H1 (cell line): ENCODE results near the gene MAN1C1. TPM values are rescaled to one million over a fixed set of nuclear protein-coding genes. Genes with fewer than 3 reads are reported as not detected.
A peak's percentile ranks its signal among the peaks of the same experiment; 100 is the strongest.

Experiments used
- CTCF ChIA-PET: fragments of 300-600 bp; sonication (Branson Sonifier 250); formaldehyde crosslinking; loops from one replicate; lab custom pipeline; 2021; ENCODE audit not compliant: partially characterized antibody; lab: Charles Lee
- POLR2A ChIA-PET: fragments of 300-600 bp; sonication (Branson Sonifier 250); formaldehyde crosslinking; loops from one replicate; lab custom pipeline; 2021; ENCODE audit warnings: inconsistent platforms; ENCODE audit not compliant: partially characterized antibody; lab: Charles Lee
- DNase-seq, 2 experiments: peaks; one replicate each; pipeline versions ENCODE4 v3.0.0 to v3.0.0-alpha.2; 2010 to 2022; ENCODE audit warnings: low spot score in 2 of 2, low read depth in 1 of 2, mixed read lengths in 1 of 2
- FAIRE-seq: peaks from 2 replicates; lab custom pipeline; 2011; peaks lifted over from hg19 to GRCh38; lab: Jason Lieb, UNC
- H2AFZ ChIP-seq: 2 replicates; pipeline ENCODE4 v1.8.1; 2012; ENCODE audit warnings: low read length, inconsistent platforms
- H2AK5ac ChIP-seq: 2 replicates; pipeline ENCODE4 v1.6.1; 2013; ENCODE audit warnings: low read depth, low read length
- H2BK120ac ChIP-seq: replicated peaks from 2 replicates; pipeline ENCODE3; 2013; ENCODE audit warnings: low read depth, low read length, inconsistent platforms
- H2BK12ac ChIP-seq: 2 replicates; pipeline ENCODE4 v1.6.1; 2013; ENCODE audit warnings: low read depth, low read length
- H2BK15ac ChIP-seq: 2 replicates; pipeline ENCODE4 v1.6.1; 2013; ENCODE audit warnings: low read length
- H2BK20ac ChIP-seq: 2 replicates; pipeline ENCODE4 v1.6.1; 2013; ENCODE audit warnings: low read length
- H2BK5ac ChIP-seq: 2 replicates; pipeline ENCODE4 v1.6.1; 2013; ENCODE audit warnings: low read depth, low read length
- H3K14ac ChIP-seq: 2 replicates; pipeline ENCODE4 v1.6.1; 2013; ENCODE audit warnings: inconsistent platforms; ENCODE audit not compliant: insufficient read length
- H3K18ac ChIP-seq: 2 replicates; pipeline ENCODE4 v1.6.1; 2013; ENCODE audit warnings: low read length; ENCODE audit errors: extremely low read depth
- H3K23ac ChIP-seq: 2 replicates; pipeline ENCODE4 v1.6.1; 2013; ENCODE audit warnings: inconsistent platforms; ENCODE audit not compliant: insufficient read length
- H3K23me2 ChIP-seq: 2 replicates; pipeline ENCODE4 v1.6.1; 2013; ENCODE audit warnings: low read depth, low read length
- H3K27ac ChIP-seq: 2 replicates; pipeline ENCODE4 v1.6.1; 2011; ENCODE audit warnings: low read depth, low read length, inconsistent platforms
- H3K27me3 ChIP-seq, 4 experiments: replicated peaks in 1 of 4; 1 replicate in 1 of 4; 2 replicates in 3 of 4; pipeline versions ENCODE4 v1.6.1 to v1.8.1; 2011 to 2013; ENCODE audit warnings: low read length in 3 of 4, mild to moderate bottlenecking in 3 of 4, inconsistent platforms in 2 of 4, mixed read lengths in 2 of 4, moderate library complexity in 1 of 4; ENCODE audit not compliant: control insufficient read depth in 3 of 4, insufficient read depth in 3 of 4; ENCODE audit errors: extremely low read depth in 1 of 4
- H3K36me3 ChIP-seq, 4 experiments: 2 replicates each; pipeline versions ENCODE4 v1.6.1 to v1.8.1; 2011 to 2013; ENCODE audit warnings: mild to moderate bottlenecking in 4 of 4, low read length in 3 of 4, moderate library complexity in 2 of 4, control low read depth in 1 of 4, inconsistent platforms in 1 of 4; ENCODE audit not compliant: insufficient read depth in 4 of 4, control insufficient read depth in 2 of 4
- H3K4ac ChIP-seq: replicated peaks from 2 replicates; pipeline ENCODE3; 2013; ENCODE audit warnings: low read length, low read depth, mixed read lengths, inconsistent platforms; ENCODE audit not compliant: insufficient read length
- H3K4me1 ChIP-seq, 4 experiments: replicated peaks in 1 of 4; 1 replicate in 1 of 4; 2 replicates in 3 of 4; pipeline versions ENCODE4 v1.6.1 to v1.8.1; 2011 to 2013; ENCODE audit warnings: low read length in 3 of 4, inconsistent platforms in 2 of 4, mixed read lengths in 1 of 4; ENCODE audit not compliant: insufficient read depth in 4 of 4, control insufficient read depth in 3 of 4
- H3K4me2 ChIP-seq, 2 experiments: 2 replicates each; pipeline versions ENCODE4 v1.6.1 to v1.8.1; 2011 to 2013; ENCODE audit warnings: low read depth in 2 of 2, low read length in 2 of 2, control low read depth in 1 of 2, inconsistent platforms in 1 of 2, mild to moderate bottlenecking in 1 of 2; ENCODE audit not compliant: insufficient read depth in 1 of 2
- H3K4me3 ChIP-seq, 4 experiments: fragments of 200-600, 300-600 bp in 1 of 4; sonication (generic), shearing (Covaris generic), sonication (Bioruptor Twin) in 1 of 4; 2 replicates each; pipeline versions ENCODE4 v1.5.1 to v1.8.1; 2011 to 2016; ENCODE audit warnings: low read length in 4 of 4, low read depth in 3 of 4, control low read depth in 2 of 4, inconsistent platforms in 2 of 4, mild to moderate bottlenecking in 2 of 4, mixed read lengths in 1 of 4, moderate library complexity in 1 of 4; ENCODE audit not compliant: insufficient read depth in 2 of 4; ENCODE audit errors: extremely low read depth in 1 of 4
- H3K56ac ChIP-seq: replicated peaks from 2 replicates; pipeline ENCODE3; 2013; ENCODE audit warnings: low read depth, mild to moderate bottlenecking, mixed read lengths, low read length, inconsistent platforms; ENCODE audit not compliant: insufficient read length
- H3K79me1 ChIP-seq: 2 replicates; pipeline ENCODE4 v1.6.1; 2013; ENCODE audit warnings: low read depth, low read length, control low read depth
- H3K79me2 ChIP-seq, 2 experiments: 2 replicates each; pipeline versions ENCODE4 v1.6.1 to v1.8.1; 2012 to 2013; ENCODE audit warnings: low read length in 2 of 2, mild to moderate bottlenecking in 2 of 2, inconsistent platforms in 1 of 2; ENCODE audit not compliant: insufficient read depth in 2 of 2, control insufficient read depth in 1 of 2
- H3K9ac ChIP-seq, 4 experiments: replicated peaks in 1 of 4; 1 replicate in 1 of 4; 2 replicates in 3 of 4; pipeline versions ENCODE4 v1.6.1 to v1.8.1; 2011 to 2013; ENCODE audit warnings: low read depth in 3 of 4, low read length in 3 of 4, control low read depth in 2 of 4, mild to moderate bottlenecking in 2 of 4, moderate library complexity in 2 of 4, inconsistent platforms in 1 of 4; ENCODE audit errors: extremely low read depth in 1 of 4
- H3K9me3 ChIP-seq, 2 experiments: 2 replicates each; pipeline versions ENCODE4 v1.6.1 to v1.8.1; 2012 to 2013; ENCODE audit warnings: mild to moderate bottlenecking in 2 of 2, moderate library complexity in 2 of 2, control low read depth in 1 of 2, inconsistent platforms in 1 of 2, low read depth in 1 of 2, low read length in 1 of 2, mixed read lengths in 1 of 2; ENCODE audit not compliant: insufficient read depth in 2 of 2
- H4K20me1 ChIP-seq, 2 experiments: replicated peaks in 1 of 2; 2 replicates each; pipeline versions ENCODE3 to v1.8.1; 2011 to 2013; ENCODE audit warnings: inconsistent platforms in 2 of 2, low read length in 2 of 2, mild to moderate bottlenecking in 1 of 2; ENCODE audit not compliant: insufficient read depth in 2 of 2, control insufficient read depth in 1 of 2
- H4K5ac ChIP-seq: 2 replicates; pipeline ENCODE4 v1.6.1; 2013; ENCODE audit warnings: low read length, low read depth, mixed read lengths, inconsistent platforms; ENCODE audit not compliant: insufficient read length
- H4K8ac ChIP-seq: 2 replicates; pipeline ENCODE4 v1.8.0; 2013; ENCODE audit warnings: mild to moderate bottlenecking, moderate library complexity, low read length, inconsistent platforms; ENCODE audit not compliant: insufficient read depth; ENCODE audit errors: extremely low read depth
- H4K91ac ChIP-seq: replicated peaks from 2 replicates; pipeline ENCODE3; 2013; ENCODE audit warnings: low read length, mixed read lengths, inconsistent platforms; ENCODE audit not compliant: insufficient read length
- BCL11A ChIP-seq, 2 experiments: IDR thresholded peaks; one replicate each; pipeline ENCODE4 v1.6.1; 2011; ENCODE audit warnings: low read depth in 2 of 2, low read length in 2 of 2, mild to moderate bottlenecking in 2 of 2
- HDAC2 ChIP-seq, 2 experiments: fragments of 300-600 bp in 1 of 2; sonication (generic) in 1 of 2; IDR thresholded peaks; 2 replicates each; pipeline ENCODE4 v1.6.1; 2011 to 2012; ENCODE audit warnings: low read depth in 2 of 2, low read length in 2 of 2, mild to moderate bottlenecking in 2 of 2, moderate library complexity in 2 of 2, borderline replicate concordance in 1 of 2, inconsistent platforms in 1 of 2
- JUND ChIP-seq: IDR thresholded peaks from 2 replicates; pipeline ENCODE4 v1.6.1; 2011; ENCODE audit warnings: mild to moderate bottlenecking, improper control_type of control experiment, low read length
- MAFK ChIP-seq: IDR thresholded peaks from 2 replicates; pipeline ENCODE4 v1.6.1; 2012; ENCODE audit warnings: low read depth, mild to moderate bottlenecking, improper control_type of control experiment, low read length
- PHF8 ChIP-seq: fragments of 200-600 bp; sonication (generic); conservative IDR thresholded peaks from 2 replicates; pipeline ENCODE4 v1.7.1; 2012; ENCODE audit warnings: low read depth, mild to moderate bottlenecking, inconsistent platforms, low read length, moderate library complexity
- POLR2AphosphoS5 ChIP-seq: IDR thresholded peaks from 2 replicates; pipeline ENCODE4 v1.6.1; 2011; ENCODE audit warnings: low read depth, low read length
- RAD21 ChIP-seq, 2 experiments: IDR thresholded peaks in 1 of 2; conservative IDR thresholded peaks in 1 of 2; 2 replicates each; pipeline ENCODE4 v1.6.1; 2011; ENCODE audit warnings: low read depth in 2 of 2, low read length in 2 of 2, improper control_type of control experiment in 1 of 2, inconsistent platforms in 1 of 2, mild to moderate bottlenecking in 1 of 2, moderate library complexity in 1 of 2
- RFX5 ChIP-seq: IDR thresholded peaks from 2 replicates; pipeline ENCODE4 v1.6.1; 2011; ENCODE audit warnings: low read depth, low read length, improper control_type of control experiment, borderline replicate concordance
- SAP30 ChIP-seq: fragments of 300-600 bp; sonication (generic); IDR thresholded peaks from 2 replicates; pipeline ENCODE4 v1.7.1; 2012; ENCODE audit warnings: low read length, moderate library complexity, mild to moderate bottlenecking, inconsistent platforms; ENCODE audit not compliant: insufficient read depth, insufficient replicate concordance
- SP1 ChIP-seq: IDR thresholded peaks from 2 replicates; pipeline ENCODE4 v1.6.1; 2011; ENCODE audit warnings: low read depth, low read length
- SRF ChIP-seq: IDR thresholded peaks from 2 replicates; pipeline ENCODE4 v1.6.1; 2011; ENCODE audit warnings: mild to moderate bottlenecking, low read depth, low read length, moderate library complexity
- TAF1 ChIP-seq: IDR thresholded peaks from 2 replicates; pipeline ENCODE4 v1.6.1; 2011; ENCODE audit warnings: mild to moderate bottlenecking, low read depth, low read length
- WGBS, 2 experiments: shearing (Covaris generic) in 1 of 2; methylation state at CpG; one replicate each; pipeline versions ENCODE4 v1.1.6 to v1.1.7; 2013 to 2015; ENCODE audit warnings: low lambda C conversion rate in 2 of 2, mixed read lengths in 2 of 2, inconsistent platforms in 1 of 2, low coverage in 1 of 2, missing lambda C conversion rate in 1 of 2; ENCODE audit not compliant: insufficient replicate concordance in 2 of 2, insufficient coverage in 1 of 2, insufficient read length in 1 of 2; ENCODE audit errors: extremely low coverage in 1 of 2, missing lambda C conversion rate in 1 of 2; 5-methylcytosine and 5-hydroxymethylcytosine counted together
- polyA plus RNA-seq, 7 experiments: library from polyadenylated mRNA; depleted of rRNA in 3 of 7; stranded (reverse) in 5 of 7; unstranded in 2 of 7; fragments of >200 nt in 5 of 7; fragments of 200-250 nt in 2 of 7; gene quantifications; 1 replicate in 5 of 7; 2 replicates in 1 of 7; 4 replicates in 1 of 7; pipeline versions ENCODE4 v1.2.1 to v1.2.3, GENCODE V29; 2011 to 2013; ENCODE audit warnings: missing spikeins in 2 of 7, mixed read lengths in 2 of 7
- total RNA-seq: library from RNA; stranded (reverse); fragmentation: NEBNext Ultra II Directional; extraction: Animal tissue kit (Norgen Biotek cat#: 25700); gene quantifications from 2 replicates; pipeline ENCODE4 v1.2.1, GENCODE V29; 2021
- TF ChIP-seq, protein P1 (sequence below): IDR thresholded peaks from 2 replicates; pipeline ENCODE4 v1.6.1; 2012; ENCODE audit warnings: inconsistent platforms

The MAN1C1 gene
- total and polyA plus RNA-seq, 2 of the 8 experiments (the other 6 are each of a cell fraction or from before 2014, with no cell fraction given): 7.8 to 15.2 TPM

DNA sequence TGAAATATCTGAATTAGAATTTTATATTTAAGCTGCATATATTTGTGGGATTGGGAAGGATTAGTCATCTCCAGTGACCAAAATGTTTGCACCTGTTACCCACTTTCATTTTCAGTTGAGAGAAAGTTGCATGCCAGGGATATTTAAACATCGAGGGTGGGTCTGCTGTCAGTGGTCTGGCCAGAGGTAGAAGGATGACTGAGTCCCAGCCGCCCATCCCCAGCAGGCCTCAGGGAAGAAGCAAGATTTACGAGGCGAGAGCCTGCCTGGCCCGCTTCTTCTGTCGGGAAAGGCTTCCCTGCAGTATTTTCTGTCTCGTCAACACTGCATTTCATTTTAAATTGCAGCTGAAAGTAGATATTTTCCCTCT is 1.4 kb upstream of the MAN1C1 start:
- CTCF ChIA-PET: interaction anchor here (1.1 to 2.1 kb wide), 4 partner anchors 92 to 194 kb away, joined by 3 to 9 read pairs (median 3); no protein-coding TSS in a partner anchor
- Histone ChIP-seq H3K4ac (no peak overlapping the region), H4K91ac (no peak overlapping the region), H3K79me1 (no peaks in the 10 kb centered on the region), H4K5ac (no peak overlapping the region), H3K23ac (no peak overlapping the region), H3K79me2 (no peaks in the 10 kb centered on the region), H3K4me1 (peaks cover 0 to 25% (median 6%) of the 10 kb centered on the region in 4 experiments; a peak in 6 of 7 replicates), H2BK12ac (no peak overlapping the region), H3K9ac (no peak overlapping the region), H4K20me1 (peaks cover 0 to 2% of the 10 kb centered on the region in 2 experiments), H4K8ac (no peak overlapping the region), H2AFZ (no peak overlapping the region), H2BK20ac (no peak overlapping the region), H3K4me2 (peak overlapping the region in 1 of 2 experiments; percentile 69; a peak in 1 of 4 replicates), H3K14ac (no peak overlapping the region), H2BK120ac (no peak overlapping the region), H3K4me3 (no peak overlapping the region), H3K27me3 (peaks cover 9 to 29% (median 17%) of the 10 kb centered on the region in 4 experiments), H3K27ac (no peak overlapping the region), H2AK5ac (no peak overlapping the region), H3K36me3 (no peaks in the 10 kb centered on the region), H2BK5ac (no peak overlapping the region), H3K23me2 (peaks cover 11% of the 10 kb centered on the region; the same call in 1 of the 2 replicates), H3K9me3 (no peaks in the 10 kb centered on the region), H3K18ac (no peak overlapping the region), H2BK15ac (no peak overlapping the region), H3K56ac (no peak overlapping the region)
- POLR2A ChIA-PET: no interaction called here
- WGBS, 2 experiments: 88% methylated on average over 7 of the region's 7 CpGs; no CpG with 5 or more reads in 1 of the 2 experiments
- peak in 1 of 2 experiments; percentile 16 for DNase-seq
- no peak for FAIRE-seq
- no peak for TF ChIP-seq RFX5
- TF ChIP-seq, protein P1, sequence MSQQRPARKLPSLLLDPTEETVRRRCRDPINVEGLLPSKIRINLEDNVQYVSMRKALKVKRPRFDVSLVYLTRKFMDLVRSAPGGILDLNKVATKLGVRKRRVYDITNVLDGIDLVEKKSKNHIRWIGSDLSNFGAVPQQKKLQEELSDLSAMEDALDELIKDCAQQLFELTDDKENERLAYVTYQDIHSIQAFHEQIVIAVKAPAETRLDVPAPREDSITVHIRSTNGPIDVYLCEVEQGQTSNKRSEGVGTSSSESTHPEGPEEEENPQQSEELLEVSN: no peak
- TF ChIP-seq TAF1: no peak
- no peak for TF ChIP-seq JUND
- no peak for TF ChIP-seq SRF
- no peak for TF ChIP-seq SAP30
- no peak for TF ChIP-seq RAD21 (IDR thresholded peaks at IDR 0.05 in 1 of 2, conservative IDR thresholded peaks at IDR 0.05 in 1 of 2; ENCODE audit: low read depth in 2 of 2, low read length in 2 of 2)
- no peak for TF ChIP-seq PHF8
- TF ChIP-seq POLR2AphosphoS5: no peak
- TF ChIP-seq BCL11A (IDR thresholded peaks at IDR 0.05; ENCODE audit: low read depth in 2 of 2, low read length in 2 of 2): no peak
- TF ChIP-seq HDAC2 (IDR thresholded peaks at IDR 0.05; ENCODE audit: borderline replicate concordance in 1 of 2, low read depth in 2 of 2, low read length in 2 of 2): no peak
- no peak for TF ChIP-seq MAFK
- TF ChIP-seq SP1: no peak
